Endothelial cell of umbilical vein (primary cell): ENCODE data around the gene PCDHGB4. TPM values are rescaled to one million over a fixed set of nuclear protein-coding genes. Genes with fewer than 3 reads are reported as not detected.
"Not testable (repeated sequence)": the region's sequence is repeated elsewhere in the genome, so short reads cannot be mapped to it uniquely, and the experiment has no call there.

Experiments
- BruUV-seq: library from RNA; stranded (reverse); fragments of 400-500 nt; replicated peaks from 2 replicates; lab custom pipeline; 2021; lab: Mats Ljungman, UMichigan
- CTCF ChIA-PET: fragments of 300-600, 350-600 bp; sonication (Branson Sonifier 250); formaldehyde crosslinking; loops from one replicate; lab custom pipeline; 2021; ENCODE audit warnings: antibody characterized with exemption, inconsistent platforms; lab: Charles Lee
- POLR2A ChIA-PET: fragments of 300-600, 350-600 bp; sonication (Branson Sonifier 250); formaldehyde crosslinking; loops from one replicate; lab custom pipeline; 2021; ENCODE audit warnings: antibody characterized with exemption, inconsistent platforms; lab: Charles Lee
- DNase-seq: peaks from one replicate; pipeline ENCODE4 v3.0.0-alpha.2; 2011; ENCODE audit warnings: low read depth, low spot score
- FAIRE-seq: peaks from 2 replicates; lab custom pipeline; 2011; peaks lifted over from hg19 to GRCh38; lab: Jason Lieb, UNC
- H2AFZ ChIP-seq: 2 replicates; pipeline ENCODE4 v1.6.0; 2012; ENCODE audit warnings: low read depth, low read length, control low read depth, inconsistent platforms
- H3K27ac ChIP-seq: 2 replicates; pipeline ENCODE4 v1.5.1; 2011; ENCODE audit warnings: low read depth, mild to moderate bottlenecking, control low read depth, low read length, moderate library complexity; ENCODE audit not compliant: insufficient read depth
- H3K27me3 ChIP-seq, 2 experiments: 2 replicates each; pipeline versions ENCODE4 v1.6.0 to v1.6.1; 2011; ENCODE audit warnings: low read length in 2 of 2, mixed read lengths in 1 of 2; ENCODE audit not compliant: control insufficient read depth in 2 of 2, insufficient read depth in 2 of 2
- H3K36me3 ChIP-seq, 2 experiments: 2 replicates in 1 of 2; 3 replicates in 1 of 2; pipeline ENCODE4 v1.5.1; 2011; ENCODE audit warnings: low read length in 2 of 2, mild to moderate bottlenecking in 1 of 2, moderate library complexity in 1 of 2; ENCODE audit not compliant: control insufficient read depth in 2 of 2, insufficient read depth in 2 of 2; ENCODE audit errors: extremely low read depth in 1 of 2
- H3K4me1 ChIP-seq: 3 replicates; pipeline ENCODE4 v1.5.1; 2011; ENCODE audit warnings: mild to moderate bottlenecking, low read length; ENCODE audit not compliant: control insufficient read depth, insufficient read depth; ENCODE audit errors: extremely low read depth
- H3K4me2 ChIP-seq: 2 replicates; pipeline ENCODE4 v1.6.1; 2011; ENCODE audit warnings: low read length, control low read depth, mixed read lengths; ENCODE audit not compliant: insufficient read depth
- H3K4me3 ChIP-seq, 3 experiments: fragments of 200-600 bp in 1 of 3; sonication (generic), shearing (Covaris generic) in 1 of 3; replicated peaks in 1 of 3; 2 replicates each; pipeline ENCODE4 v1.5.1; 2011 to 2016; ENCODE audit warnings: control low read depth in 3 of 3, low read length in 3 of 3, mild to moderate bottlenecking in 2 of 3, inconsistent platforms in 1 of 3, low read depth in 1 of 3, moderate library complexity in 1 of 3; ENCODE audit not compliant: insufficient read depth in 1 of 3
- H3K79me2 ChIP-seq: 2 replicates; pipeline ENCODE4 v1.6.0; 2012; ENCODE audit warnings: low read length, inconsistent platforms; ENCODE audit not compliant: control insufficient read depth, insufficient read depth
- H3K9ac ChIP-seq: replicated peaks from 2 replicates; pipeline ENCODE3; 2011; ENCODE audit warnings: low read length, control low read depth; ENCODE audit not compliant: insufficient read depth; ENCODE audit errors: extremely low read depth
- H3K9me1 ChIP-seq: replicated peaks from 3 replicates; pipeline ENCODE4 v1.6.0; 2011; ENCODE audit warnings: mild to moderate bottlenecking, low read length; ENCODE audit not compliant: control insufficient read depth, insufficient read depth; ENCODE audit errors: extremely low read depth
- H3K9me3 ChIP-seq: replicated peaks from 2 replicates; pipeline ENCODE4 v1.5.1; 2012; ENCODE audit warnings: low read length, inconsistent platforms; ENCODE audit not compliant: control insufficient read depth, insufficient read depth
- H4K20me1 ChIP-seq: replicated peaks from 2 replicates; pipeline ENCODE3; 2011; ENCODE audit warnings: mild to moderate bottlenecking, low read length; ENCODE audit not compliant: control insufficient read depth, insufficient read depth; ENCODE audit errors: extremely low read depth
- MYC ChIP-seq: IDR thresholded peaks from one replicate; pipeline ENCODE4 v1.6.1; 2011; ENCODE audit warnings: mild to moderate bottlenecking, low read depth, low read length
- dilution Hi-C: fragments of 300-500 bp; cut with MboI; formaldehyde crosslinking; loops from one replicate; pipeline ENCODE4 v1.15.0; 2019; ENCODE audit warnings: low sequenced_read_pairs; ENCODE audit not compliant: extremely low pct_ligation_motif_present
- intact Hi-C: fragments of 100-400 bp; cut with micrococcal nuclease; formaldehyde crosslinking; loops from one replicate; pipeline ENCODE4 v1.10.0; 2022
- polyA plus RNA-seq, 4 experiments: library from polyadenylated mRNA; depleted of rRNA in 3 of 4; stranded (reverse) in 3 of 4; unstranded in 1 of 4; fragments of >200 nt; gene quantifications; 2 replicates each; pipeline versions ENCODE4 v1.2.1 to v1.2.3, GENCODE V29; 2011 to 2012; ENCODE audit warnings: missing spikeins in 1 of 4
- total RNA-seq: library from RNA; stranded (reverse); gene quantifications from 2 replicates; pipeline ENCODE4 v1.2.3, GENCODE V29; 2021

Gene PCDHGB4
- total and polyA plus RNA-seq, 2 donors (not counting 3 experiments of a cell fraction or from before 2014, with no cell fraction given), result 6.5 to 6.9 TPM

DNA sequence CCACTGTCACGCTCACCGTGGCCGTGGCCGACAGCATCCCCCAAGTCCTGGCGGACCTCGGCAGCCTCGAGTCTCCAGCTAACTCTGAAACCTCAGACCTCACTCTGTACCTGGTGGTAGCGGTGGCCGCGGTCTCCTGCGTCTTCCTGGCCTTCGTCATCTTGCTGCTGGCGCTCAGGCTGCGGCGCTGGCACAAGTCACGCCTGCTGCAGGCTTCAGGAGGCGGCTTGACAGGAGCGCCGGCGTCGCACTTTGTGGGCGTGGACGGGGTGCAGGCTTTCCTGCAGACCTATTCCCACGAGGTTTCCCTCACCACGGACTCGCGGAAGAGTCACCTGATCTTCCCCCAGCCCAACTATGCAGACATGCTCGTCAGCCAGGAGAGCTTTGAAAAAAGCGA is 45.2 kb downstream of the PCDHGB4 start:
- Histone ChIP-seq H3K4me1 (peaks cover 17% of the 10 kb centered on the region), H3K27me3 (peaks cover 17 to 28% of the 10 kb centered on the region in 2 experiments)
- FAIRE-seq, BruUV-seq, H3K9ac ChIP-seq, H3K4me2 ChIP-seq, DNase-seq, H3K27ac ChIP-seq, H3K36me3 ChIP-seq, H4K20me1 ChIP-seq, H2AFZ ChIP-seq, dilution Hi-C loops, H3K9me1 ChIP-seq, POLR2A ChIA-PET, H3K4me3 ChIP-seq, H3K79me2 ChIP-seq, H3K9me3 ChIP-seq, intact Hi-C loops: not testable (repeated sequence)
- CTCF ChIA-PET, result interaction anchor here (1.2 to 6.8 kb wide), 6 partner anchors 11 to 131 kb away, joined by 3 to 308 read pairs (median 125); partner anchors contain the start of genes PCDHGA11 and PCDHGB7

DNA sequence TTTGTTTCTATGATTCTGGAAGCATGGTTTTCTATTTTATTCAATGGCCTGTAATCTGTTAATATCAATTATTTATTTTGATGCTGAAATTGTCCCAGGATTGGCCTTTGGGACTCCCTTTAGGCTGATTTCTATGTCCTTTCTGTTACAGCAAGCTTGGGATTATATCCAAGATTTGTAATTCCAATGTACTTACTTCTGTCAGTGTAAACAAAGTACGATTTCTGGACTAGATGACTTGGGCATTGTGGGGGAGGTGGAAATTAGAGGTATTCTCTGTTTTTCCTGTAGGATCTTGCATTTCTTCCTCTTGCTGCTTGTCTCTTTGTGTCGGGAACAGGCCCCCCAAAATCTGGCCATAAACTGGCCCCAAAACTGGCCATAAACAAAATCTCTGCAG is 46.5 kb downstream of the PCDHGB4 start:
- Histone ChIP-seq H3K27ac (no peak overlapping the region), H3K4me1 (peaks cover 17% of the 10 kb centered on the region), H2AFZ (no peak overlapping the region), H3K36me3 (no peaks in the 10 kb centered on the region), H3K27me3 (peaks cover 15 to 20% of the 10 kb centered on the region in 2 experiments), H3K4me2 (no peak overlapping the region), H3K4me3 (no peak overlapping the region), H3K9me3 (no peaks in the 10 kb centered on the region), H3K9me1 (no peaks in the 10 kb centered on the region), H3K9ac (no peak overlapping the region), H3K79me2 (no peaks in the 10 kb centered on the region), H4K20me1 (no peaks in the 10 kb centered on the region)
- ChIA-PET POLR2A (no interaction called here), CTCF (interaction anchor here (1.0 to 6.8 kb wide), 3 partner anchors 13 to 77 kb away, joined by 3 to 158 read pairs (median 4); partner anchors contain the start of genes PCDHGA11 and PCDHGC3)
- no peak for TF ChIP-seq MYC
- no peak for DNase-seq
- no TSS peak for BruUV-seq
- dilution Hi-C loops (no loop called here), intact Hi-C loops (no loop called here)
- no peak for FAIRE-seq
